Non-pigmented ciliary epithelial cell (primary cell): Measurements from ENCODE around the gene LHB.
"Not testable (repeated sequence)": the region's sequence is repeated elsewhere in the genome, so short reads cannot be mapped to it uniquely, and the experiment has no call there.

Experiments used
- DNase-seq: peaks from one replicate; pipeline ENCODE4 v3.0.0-alpha.2; 2010; ENCODE audit warnings: low read depth

Gene LHB

GRCh38 chr19:49038111-49038510, 21.2 kb upstream of the LHB start:
- not testable (repeated sequence) for DNase-seq

GRCh38 chr19:49036815-49037214, 19.9 kb upstream of the LHB start, which contains the start of gene CGB1:
Gene CGB1, minus strand, starts transcription at chr19:49036895. Its CDS starts 184 bp downstream, at chr19:49036711.
- DNase-seq: not testable (repeated sequence)

- not testable (repeated sequence) for DNase-seq
Observed at GRCh38 chr19:49031642-49032301, 14.9 kb upstream of the LHB start, which contains the start of gene CGB2. Gene CGB2, plus strand, starts transcription at chr19:49031890. Its CDS starts 206 bp downstream, at chr19:49032096.

- DNase-seq: not testable (repeated sequence)
Observed at GRCh38 chr19:49030323-49030722, 13.4 kb upstream of the LHB start.

- not testable (repeated sequence) for DNase-seq
Observed at GRCh38 chr19:49029749-49030148, 12.9 kb upstream of the LHB start.

- DNase-seq: not testable (repeated sequence)
Observed at GRCh38 chr19:49028686-49029085, 11.8 kb upstream of the LHB start.

- DNase-seq: not testable (repeated sequence)
Observed at GRCh38 chr19:49025599-49025998, 8.7 kb upstream of the LHB start.

- not testable (repeated sequence) for DNase-seq
Observed at GRCh38 chr19:49025088-49025487, 8.2 kb upstream of the LHB start.

GRCh38 chr19:49024233-49024632, 7.3 kb upstream of the LHB start, which contains the start of gene CGB3:
Gene CGB3, minus strand, starts transcription at chr19:49024333. Its CDS starts 362 bp downstream, at chr19:49023971.
- not testable (repeated sequence) for DNase-seq

GRCh38 chr19:49022116-49022515, 5.2 kb upstream of the LHB start:
- no peak for DNase-seq

GRCh38 chr19:49020931-49021895, 4.3 kb upstream of the LHB start:
- no peak for DNase-seq

- DNase-seq: no peak
Observed at GRCh38 chr19:49020342-49020741, 3.5 kb upstream of the LHB start.

- no peak for DNase-seq
Observed at GRCh38 chr19:49019242-49019932, 2.5 kb upstream of the LHB start.

GRCh38 chr19:49018388-49019241, 1.7 kb upstream of the LHB start:
- not testable (repeated sequence) for DNase-seq

GRCh38 chr19:49017666-49018351, 918 bp upstream of the LHB start:
- no peak for DNase-seq

- DNase-seq: no peak
Observed at GRCh38 chr19:49016067-49016839, 638 bp downstream of the LHB start.

GRCh38 chr19:49014870-49015255, 2.0 kb downstream of the LHB start:
- no peak for DNase-seq

- no peak for DNase-seq
Observed at GRCh38 chr19:49014123-49014869, 2.6 kb downstream of the LHB start.

GRCh38 chr19:49011194-49011593, 5.7 kb downstream of the LHB start:
- no peak for DNase-seq
